Right atrium auricular region (tissue), 2 donors: ENCODE data around the gene RAPGEF2. TPM values are rescaled to one million over a fixed set of nuclear protein-coding genes. Genes with fewer than 3 reads are reported as not detected.

Experiments used
- DNase-seq: peaks from one replicate; pipeline ENCODE4 v3.0.0-alpha.2; 2019; ENCODE audit warnings: low spot score
- H3K27ac ChIP-seq, 2 donors: fragments of 200-600 bp; sonication (generic); 1 replicate in 1 of 2; 2 replicates in 1 of 2; pipeline ENCODE4 v1.5.1; 2016 to 2019
- H3K27me3 ChIP-seq, 2 donors: fragments of 200-600 bp; sonication (generic); one replicate each; pipeline versions ENCODE4 v1.5.1 to v1.6.0; 2017 to 2019
- H3K36me3 ChIP-seq: fragments of 200-600 bp; sonication (generic); one replicate; pipeline ENCODE4 v1.5.1; 2016
- H3K4me1 ChIP-seq, 2 donors: fragments of 200-600 bp; sonication (generic); one replicate each; pipeline versions ENCODE4 v1.5.1 to v1.6.0; 2017 to 2019
- H3K4me3 ChIP-seq, 2 donors: fragments of 200-600 bp; sonication (generic); 1 replicate in 1 of 2; 2 replicates in 1 of 2; pipeline ENCODE4 v1.5.1; 2017 to 2019; ENCODE audit warnings: mild to moderate bottlenecking in 1 of 2, moderate library complexity in 1 of 2
- H3K9me3 ChIP-seq, 2 donors: fragments of 200-600 bp; sonication (generic); one replicate each; pipeline ENCODE4 v1.5.1; 2019
- CTCF ChIP-seq, 2 donors: fragments of 200-600 bp; sonication (generic); IDR thresholded peaks; one replicate each; pipeline ENCODE4 v1.5.1; 2019; ENCODE audit warnings: antibody characterized with exemption in 2 of 2
- total RNA-seq, 2 donors: library from RNA; depleted of rRNA; stranded (reverse); fragments of >200 nt; gene quantifications; one replicate each; pipeline ENCODE4 v1.1.0, GENCODE V29; 2016

RAPGEF2 gene
- total RNA-seq, 2 donors from 2014 or later, result 49.8 to 51.5 TPM

DNA sequence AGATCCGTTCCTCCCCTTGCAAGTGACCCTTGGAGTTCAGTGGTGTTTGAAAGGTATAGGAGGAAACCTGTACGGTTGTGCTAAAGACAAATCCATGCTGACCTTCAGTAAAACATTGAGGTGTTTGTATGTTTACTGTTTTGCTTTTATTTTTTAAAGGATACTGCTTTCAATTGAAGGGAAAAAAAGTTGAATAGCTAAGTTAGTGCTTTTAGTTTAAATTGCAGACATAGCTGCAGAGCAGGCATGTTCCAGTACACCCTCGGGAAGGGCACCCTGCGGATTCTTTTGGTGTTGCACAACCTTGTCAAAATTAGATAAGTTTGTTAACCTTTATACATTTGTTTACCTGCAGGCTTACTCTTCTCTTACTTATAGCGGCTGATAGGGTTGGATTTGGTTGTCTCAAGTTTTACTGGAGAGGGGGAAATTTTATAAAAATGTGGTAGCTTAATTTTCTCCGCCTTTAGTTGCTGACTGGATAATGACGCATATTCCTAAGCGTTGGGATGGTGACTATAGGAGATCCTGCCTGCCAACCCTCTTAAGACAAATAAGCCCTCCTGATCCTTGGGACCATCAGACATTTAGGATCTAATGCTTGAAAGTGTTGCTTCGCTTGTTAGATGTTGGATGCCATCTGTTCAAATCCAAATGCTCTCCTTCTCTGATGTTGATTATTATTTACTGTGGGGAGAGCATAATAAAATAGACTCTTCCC lies 2.0 kb downstream of the RAPGEF2 start:
- peaks cover 0 to 47% of the 10 kb centered on the region in 2 donors for H3K4me1 ChIP-seq
- no peaks in the 10 kb centered on the region for H3K9me3 ChIP-seq
- peak overlapping the region; percentile 91 to 97 for H3K27ac ChIP-seq
- H3K36me3 ChIP-seq, result no peaks in the 10 kb centered on the region
- no peak for DNase-seq
- peak overlapping the region; percentile 97 to 98 for H3K4me3 ChIP-seq
- H3K27me3 ChIP-seq, result no peaks in the 10 kb centered on the region
- no peak for TF ChIP-seq CTCF (IDR thresholded peaks at IDR 0.05)

DNA sequence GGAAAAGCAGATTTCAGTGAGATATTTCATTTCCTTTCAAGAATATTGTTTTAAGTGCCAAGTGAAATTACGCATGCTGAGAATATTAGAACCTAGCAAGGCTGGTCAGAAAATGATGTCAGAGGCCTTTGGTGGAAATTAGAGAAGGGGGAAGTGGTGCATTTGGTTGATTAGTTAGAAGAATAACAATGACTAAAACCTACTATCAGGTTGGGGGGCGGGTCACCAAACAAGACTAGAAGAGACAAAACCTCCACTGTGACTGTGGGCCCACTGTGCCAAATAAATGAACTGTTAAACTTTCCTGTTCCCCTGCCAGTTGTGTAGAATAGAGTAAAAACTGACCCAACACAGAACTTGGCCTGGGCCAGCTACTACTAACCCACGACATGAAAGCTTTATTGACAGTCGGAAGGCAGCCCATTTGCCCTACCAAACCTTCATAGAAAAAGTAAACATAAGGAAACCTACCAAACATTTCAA lies 2.9 kb downstream of the RAPGEF2 start:
- peak overlapping the region in 1 of 2 donors; percentile 97 for H3K4me3 ChIP-seq
- H3K27ac ChIP-seq, result peak overlapping the region; percentile 91 to 97
- H3K4me1 ChIP-seq, result peaks cover 0 to 54% of the 10 kb centered on the region in 2 donors
- DNase-seq, result no peak
- H3K27me3 ChIP-seq, result no peaks in the 10 kb centered on the region
- H3K36me3 ChIP-seq, result no peaks in the 10 kb centered on the region
- no peak for TF ChIP-seq CTCF (IDR thresholded peaks at IDR 0.05)
- H3K9me3 ChIP-seq, result no peaks in the 10 kb centered on the region

- no peak overlapping the region for H3K27ac ChIP-seq
Observed at GRCh38 chr4:159106636-159107035, 3.8 kb downstream of the RAPGEF2 start.

DNA sequence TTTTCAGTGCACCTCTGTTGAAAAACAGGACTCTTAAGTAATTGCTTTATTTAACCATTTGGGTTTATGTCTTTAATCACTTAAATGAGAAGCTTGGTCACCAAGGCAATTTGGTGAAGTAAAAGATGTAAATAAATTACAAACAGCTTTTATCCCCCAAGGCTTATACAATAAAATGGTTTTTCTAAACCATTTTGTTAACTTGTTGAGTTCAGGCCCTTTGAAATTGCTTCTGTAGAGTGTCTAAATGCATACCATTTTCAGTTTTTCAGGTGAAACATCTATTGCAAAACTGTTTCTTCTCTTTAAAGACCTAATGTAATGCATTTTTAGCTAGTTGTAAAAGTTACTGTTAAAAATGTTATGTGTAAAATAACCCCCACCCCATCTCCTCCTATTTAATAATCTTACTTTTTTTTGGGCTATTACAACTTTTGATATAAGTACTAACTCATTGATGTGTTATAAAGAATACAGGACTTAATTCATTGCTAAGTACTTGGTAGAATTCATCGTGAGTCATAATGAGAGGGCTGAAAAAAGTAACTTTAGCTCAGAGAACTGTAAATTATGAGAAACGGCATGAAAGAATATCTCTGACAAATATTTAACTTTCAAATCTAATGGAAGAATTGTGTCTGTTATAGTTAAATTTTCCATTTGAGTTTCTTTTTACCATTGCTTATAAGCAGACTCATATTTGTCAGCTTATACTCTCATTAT lies 4.5 kb downstream of the RAPGEF2 start:
- Histone ChIP-seq H3K4me1 (peaks cover 0 to 50% of the 10 kb centered on the region in 2 donors), H3K9me3 (no peaks in the 10 kb centered on the region), H3K27me3 (no peaks in the 10 kb centered on the region), H3K27ac (no peak overlapping the region), H3K4me3 (no peak overlapping the region), H3K36me3 (no peaks in the 10 kb centered on the region)
- no peak for DNase-seq
- no peak for TF ChIP-seq CTCF (IDR thresholded peaks at IDR 0.05)

More at GRCh38 chr4:159106636-159107035, 3.8 kb downstream of the RAPGEF2 start:
- no peaks in the 10 kb centered on the region for H3K27me3 ChIP-seq
- peaks cover 0 to 54% of the 10 kb centered on the region in 2 donors for H3K4me1 ChIP-seq
- TF ChIP-seq CTCF (IDR thresholded peaks at IDR 0.05), result no peak
- DNase-seq, result no peak
- no peaks in the 10 kb centered on the region for H3K36me3 ChIP-seq
- H3K9me3 ChIP-seq, result no peaks in the 10 kb centered on the region
- peak overlapping the region in 1 of 2 donors; percentile 9 for H3K4me3 ChIP-seq

DNA sequence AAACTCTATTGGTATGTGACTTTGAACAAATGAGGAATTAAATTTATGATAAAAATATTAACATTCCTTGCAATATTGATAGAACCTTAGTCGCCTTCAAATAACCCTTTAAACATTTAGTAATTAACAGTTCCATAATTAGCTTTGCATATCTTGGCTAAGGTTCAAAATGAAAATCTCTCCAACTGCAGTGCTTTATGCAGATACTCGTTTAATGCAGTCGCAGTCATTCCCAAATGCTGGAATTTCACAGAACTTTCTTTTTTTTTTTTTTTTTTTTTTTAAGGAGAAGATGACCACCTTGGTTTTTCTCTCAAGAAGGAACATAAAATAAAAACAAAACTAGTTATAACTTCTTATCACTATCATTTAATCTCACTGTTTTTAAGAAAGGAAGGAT lies 5.2 kb downstream of the RAPGEF2 start:
- no peak for TF ChIP-seq CTCF (IDR thresholded peaks at IDR 0.05)

More for the DNA sequence above, 5.2 kb downstream of the RAPGEF2 start:
- Histone ChIP-seq H3K27ac (no peak overlapping the region), H3K4me3 (no peak overlapping the region), H3K36me3 (no peaks in the 10 kb centered on the region), H3K27me3 (no peaks in the 10 kb centered on the region), H3K9me3 (no peaks in the 10 kb centered on the region), H3K4me1 (peaks cover 0 to 48% of the 10 kb centered on the region in 2 donors)
- DNase-seq, result no peak
